K562 (cell line): ENCODE results near the gene DCAF11. TPM values are rescaled to one million over a fixed set of nuclear protein-coding genes. Genes with fewer than 3 reads are reported as not detected.
A peak's percentile ranks its signal among the peaks of the same experiment; 100 is the strongest.

Source experiments
- BHLHE40 ChIP-seq: IDR thresholded peaks from 2 replicates; pipeline ENCODE4 v1.6.1; 2011; ENCODE audit warnings: low read length, improper control_type of control experiment
- E4F1 ChIP-seq: fragments of 250-450 bp; sonication (Bioruptor Pico); IDR thresholded peaks from 2 replicates; pipeline ENCODE4 v1.5.0; 2021; ENCODE audit warnings: mild to moderate bottlenecking, borderline replicate concordance
- FOXK2 ChIP-seq, 2 experiments: fragments of 450-650 bp; IDR thresholded peaks in 1 of 2; conservative IDR thresholded peaks in 1 of 2; 2 replicates each; pipeline ENCODE4 v1.6.1; 2016; ENCODE audit warnings: low read depth in 2 of 2, mild to moderate bottlenecking in 1 of 2
- MECOM ChIP-seq: fragments of 250-450 bp; sonication (Bioruptor Pico); IDR thresholded peaks from 2 replicates; pipeline ENCODE4 v1.8.0; 2022; ENCODE audit warnings: inconsistent platforms
- RAD21 ChIP-seq, 2 experiments: fragments of 250-450 bp in 1 of 2; fragments of 450-650 bp in 1 of 2; sonication (Bioruptor Pico) in 1 of 2; formaldehyde crosslinking in 1 of 2; IDR thresholded peaks in 1 of 2; conservative IDR thresholded peaks in 1 of 2; 2 replicates each; pipeline versions ENCODE4 v1.4.0 to v1.8.0; 2020 to 2022; ENCODE audit warnings: mild to moderate bottlenecking in 2 of 2, moderate library complexity in 1 of 2
- SAFB ChIP-seq: fragments of 200-400 bp; formaldehyde crosslinking; IDR thresholded peaks from 2 replicates; pipeline ENCODE4 v1.6.1; 2017; ENCODE audit warnings: low read depth, low read length, borderline replicate concordance
- SLC30A9 ChIP-seq: fragments of 250-450 bp; sonication (Bioruptor Pico); IDR thresholded peaks from 2 replicates; pipeline ENCODE4 v1.8.0; 2022; ENCODE audit warnings: mild to moderate bottlenecking, moderate library complexity
- SOX6 ChIP-seq: fragments of 450-650 bp; IDR thresholded peaks from 2 replicates; pipeline ENCODE4 v1.6.1; 2014; ENCODE audit warnings: mild to moderate bottlenecking
- TEAD1 ChIP-seq, 2 experiments: fragments of 450-650 bp in 1 of 2; sonication (generic) in 1 of 2; formaldehyde crosslinking; IDR thresholded peaks; 2 replicates each; pipeline versions ENCODE4 v1.4.0 to v1.8.0; 2020 to 2022; ENCODE audit warnings: mild to moderate bottlenecking in 2 of 2, missing genetic modification reagents in 1 of 2
- ZNF449 ChIP-seq: fragments of 250-450 bp; sonication (Bioruptor Pico); IDR thresholded peaks from 2 replicates; pipeline ENCODE4 v1.8.0; 2022; ENCODE audit warnings: moderate library complexity, mild to moderate bottlenecking, inconsistent platforms
- ZNF583 ChIP-seq: fragments of 250-450 bp; sonication (Bioruptor Pico); IDR thresholded peaks from 2 replicates; pipeline ENCODE4 v1.4.0; 2020
- ZNF609 ChIP-seq: sonication (generic); formaldehyde crosslinking; IDR thresholded peaks from 2 replicates; pipeline ENCODE4 v1.8.1; 2023; ENCODE audit warnings: missing genetic modification reagents, mild to moderate bottlenecking, borderline replicate concordance
- ZNF655 ChIP-seq: fragments of 250-450 bp; sonication (Bioruptor Pico); IDR thresholded peaks from 2 replicates; pipeline ENCODE4 v1.5.0; 2021
- ZNF766 ChIP-seq: fragments of 200-800 bp; sonication (Bioruptor generic); conservative IDR thresholded peaks from 2 replicates; pipeline ENCODE4 v1.6.1; 2016; ENCODE audit warnings: missing genetic modification characterization, missing compliant biosample characterization
- polyA plus RNA-seq, 8 experiments: library from polyadenylated mRNA; depleted of rRNA in 4 of 8; stranded (reverse) in 5 of 8; unstranded in 3 of 8; fragments of >200 nt; fragmentation: Nextera tagmentation in 2 of 8; fragmentation: Illumina TruSeq in 1 of 8; extraction: Ambion mirVana in 2 of 8; extraction: Trizol in 1 of 8; gene quantifications; 2 replicates each; pipeline versions ENCODE4 v1.2.1 to v1.2.3, GENCODE V29; 2011 to 2014; ENCODE audit warnings: inconsistent platforms in 1 of 8, missing spikeins in 1 of 8
- total RNA-seq, 7 experiments: library from RNA; depleted of rRNA in 6 of 7; stranded (reverse); fragments of >200 nt in 6 of 7; fragmentation: Illumina TruSeq in 2 of 7; extraction: Trizol in 2 of 7; gene quantifications; 2 replicates each; pipeline versions ENCODE4 v1.2.1 to v1.2.3, GENCODE V29; 2011 to 2021; ENCODE audit warnings: low replicate concordance in 1 of 7

The DCAF11 gene
- total and polyA plus RNA-seq, 9 of the 15 experiments (the other 6 are each of a cell fraction or from before 2014, with no cell fraction given) = 8.5 to 46.2 (median 36.4) TPM

- TF ChIP-seq ZNF449 (CRISPR knock-in tag) (no peak), ZNF655 (CRISPR knock-in tag) (no peak), RAD21 (CRISPR knock-in tag; conservative IDR thresholded peaks at IDR 0.05 in 1 of 2, IDR thresholded peaks at IDR 0.05 in 1 of 2) (no peak), TEAD1 (CRISPR knock-in tag; IDR thresholded peaks at IDR 0.05) (peak in 1 of 2 experiments; percentile 54; a peak in 1 of 4 replicates), ZNF609 (CRISPR knock-in tag) (no peak), SLC30A9 (CRISPR knock-in tag) (no peak), ZNF766 (CRISPR knock-in tag) (no peak; the same call in 1 of the 2 replicates), E4F1 (CRISPR knock-in tag) (no peak), MECOM (no peak), BHLHE40 (no peak), FOXK2 (conservative IDR thresholded peaks at IDR 0.05 in 1 of 2, IDR thresholded peaks at IDR 0.05 in 1 of 2; ENCODE audit: low read depth in 2 of 2) (no peak), ZNF583 (CRISPR knock-in tag) (no peak), SOX6 (no peak), SAFB (no peak)
Measured at GRCh38 chr14:24093901-24094840, 20.4 kb upstream of the DCAF11 start, which contains the start of gene PCK2 (continued).
